K562 (cell line): ENCODE results near the gene COPA. TPM values are rescaled to one million over a fixed set of nuclear protein-coding genes. Genes with fewer than 3 reads are reported as not detected.

Experiments
- ATAC-seq: fragments of 200-7000 bp; cut with Tn5 transposase; 3 replicates; pipeline ENCODE4 v1.9.1; 2020; ENCODE audit warnings: moderate library complexity
- BruUV-seq: library from RNA; stranded (reverse); fragments of 400-500 nt; replicated peaks from 2 replicates; lab custom pipeline; 2021; lab: Mats Ljungman, UMichigan
- CTCF ChIA-PET: fragments of 300-600 bp; formaldehyde crosslinking; extraction: SDS; loops from one replicate; lab custom pipeline; 2021; ENCODE audit warnings: low intra/inter-chr PET ratio; lab: Yijun Ruan, JAX
- POLR2A ChIA-PET: fragments of 300-600, 350-650 bp; sonication (Branson Sonifier 250); formaldehyde crosslinking; extraction: SDS; loops from one replicate; lab custom pipeline; 2021; ENCODE audit warnings: antibody characterized with exemption, inconsistent platforms; lab: Yijun Ruan, JAX
- DNase-seq, 4 experiments: peaks; one replicate each; pipeline versions ENCODE4 v3.0.0 to v3.0.0-alpha.2; 2011 to 2018; ENCODE audit warnings: low spot score in 3 of 4, mixed read lengths in 3 of 4; ENCODE audit errors: extremely low read depth in 1 of 4
- FAIRE-seq: peaks from 2 replicates; lab custom pipeline; 2011; peaks lifted over from hg19 to GRCh38; lab: Jason Lieb, UNC
- H2AFZ ChIP-seq: 2 replicates; pipeline ENCODE4 v1.6.0; 2011; ENCODE audit warnings: low read depth, low read length, control low read depth, inconsistent platforms
- H3K27ac ChIP-seq: fragments of 200-600 bp; 3 replicates; pipeline ENCODE4 v1.8.0; 2011; ENCODE audit warnings: low read depth, mild to moderate bottlenecking, control low read depth, inconsistent platforms, low read length, moderate library complexity, mixed read lengths; ENCODE audit errors: extremely low read depth
- H3K27me3 ChIP-seq, 2 experiments: fragments of 300-600 bp in 1 of 2; 2 replicates in 1 of 2; 3 replicates in 1 of 2; pipeline versions ENCODE4 v1.6.0 to v1.8.0; 2011; ENCODE audit warnings: inconsistent platforms in 2 of 2, low read length in 2 of 2, mild to moderate bottlenecking in 1 of 2, mixed read lengths in 1 of 2, moderate library complexity in 1 of 2; ENCODE audit not compliant: control insufficient read depth in 2 of 2, insufficient read depth in 2 of 2
- H3K36me3 ChIP-seq: fragments of 300-600 bp; 3 replicates; pipeline ENCODE4 v1.8.0; 2011; ENCODE audit warnings: mild to moderate bottlenecking, low read length, inconsistent platforms; ENCODE audit not compliant: control insufficient read depth, insufficient read depth
- H3K4me1 ChIP-seq, 2 experiments: fragments of 200-600 bp in 1 of 2; replicated peaks in 1 of 2; 2 replicates in 1 of 2; 3 replicates in 1 of 2; pipeline versions ENCODE4 v1.5.1 to v1.8.0; 2011; ENCODE audit warnings: inconsistent platforms in 2 of 2, low read length in 2 of 2, mild to moderate bottlenecking in 1 of 2, mixed read lengths in 1 of 2, moderate library complexity in 1 of 2; ENCODE audit not compliant: control insufficient read depth in 2 of 2, insufficient read depth in 2 of 2
- H3K4me2 ChIP-seq: 2 replicates; pipeline ENCODE4 v1.6.1; 2011; ENCODE audit warnings: low read length, control low read depth, inconsistent platforms, mixed read lengths; ENCODE audit not compliant: insufficient read depth
- H3K4me3 ChIP-seq: fragments of 200-600 bp; sonication (generic), shearing (Covaris generic); 2 replicates; pipeline ENCODE4 v1.5.1; 2016; ENCODE audit warnings: control low read depth, inconsistent platforms
- H3K79me2 ChIP-seq: fragments of 200-600 bp; 3 replicates; pipeline ENCODE4 v1.8.0; 2011; ENCODE audit warnings: low read length, inconsistent platforms; ENCODE audit not compliant: control insufficient read depth, insufficient read depth
- H3K9ac ChIP-seq, 2 experiments: 2 replicates each; pipeline versions ENCODE4 v1.6.0 to v1.6.1; 2011; ENCODE audit warnings: low read depth in 2 of 2, low read length in 2 of 2, control low read depth in 1 of 2, inconsistent platforms in 1 of 2, mild to moderate bottlenecking in 1 of 2, mixed read lengths in 1 of 2; ENCODE audit not compliant: insufficient read depth in 1 of 2
- H3K9me1 ChIP-seq: one replicate; pipeline ENCODE4 v1.6.0; 2011; ENCODE audit warnings: inconsistent platforms, mild to moderate bottlenecking, low read length, moderate library complexity; ENCODE audit not compliant: control insufficient read depth, insufficient read depth
- H3K9me3 ChIP-seq: replicated peaks from 2 replicates; pipeline ENCODE4 v1.5.1; 2011; ENCODE audit warnings: low read depth, low read length, inconsistent platforms; ENCODE audit not compliant: control insufficient read depth, insufficient read depth
- H4K20me1 ChIP-seq: replicated peaks from 2 replicates; pipeline ENCODE4 v1.6.1; 2011; ENCODE audit warnings: low read length, inconsistent platforms, mixed read lengths; ENCODE audit not compliant: control insufficient read depth, insufficient read depth
- CBX8 ChIP-seq: fragments of 200-600 bp; sonication (generic); IDR thresholded peaks from 2 replicates; pipeline ENCODE4 v1.6.1; 2012; ENCODE audit warnings: borderline replicate concordance, mixed run types, low read depth, mild to moderate bottlenecking, moderate library complexity, mixed read lengths, low read length, control low read depth, inconsistent platforms; ENCODE audit not compliant: poor library complexity, severe bottlenecking; ENCODE audit errors: extremely low read depth
- JUN ChIP-seq, 2 experiments: sonication (generic) in 1 of 2; formaldehyde crosslinking in 1 of 2; IDR thresholded peaks; 2 replicates each; pipeline versions ENCODE4 v1.6.1 to v1.8.0; 2012 to 2022; ENCODE audit warnings: borderline replicate concordance in 2 of 2, mild to moderate bottlenecking in 2 of 2, improper control_type of control experiment in 1 of 2, low read depth in 1 of 2, low read length in 1 of 2, missing genetic modification reagents in 1 of 2
- NONO ChIP-seq, 2 experiments: fragments of 200-400 bp in 1 of 2; fragments of 450-650 bp in 1 of 2; formaldehyde crosslinking in 1 of 2; IDR thresholded peaks; 2 replicates each; pipeline ENCODE4 v1.6.1; 2017; ENCODE audit warnings: low read depth in 2 of 2, mild to moderate bottlenecking in 2 of 2, moderate library complexity in 2 of 2, low read length in 1 of 2
- SIX5 ChIP-seq, 2 experiments: IDR thresholded peaks; 2 replicates each; pipeline ENCODE4 v1.6.1; 2011; ENCODE audit warnings: low read length in 2 of 2, borderline replicate concordance in 1 of 2, low read depth in 1 of 2, mild to moderate bottlenecking in 1 of 2, moderate library complexity in 1 of 2; ENCODE audit not compliant: insufficient read depth in 1 of 2
- ZBTB1 ChIP-seq: sonication (generic); formaldehyde crosslinking; IDR thresholded peaks from 2 replicates; pipeline ENCODE4 v1.8.1; 2023; ENCODE audit warnings: missing genetic modification reagents, low read depth, mild to moderate bottlenecking, borderline replicate concordance
- ZNF3 ChIP-seq: fragments of 250-450 bp; sonication (Bioruptor Pico); IDR thresholded peaks from 2 replicates; pipeline ENCODE4 v1.5.0; 2021; ENCODE audit warnings: mild to moderate bottlenecking, moderate library complexity
- WGBS: fragments of 100-300 bp; shearing (Covaris generic); methylation state at CpG from one replicate; pipeline ENCODE4 v1.1.6; 2016; ENCODE audit warnings: low coverage, mixed read lengths; ENCODE audit not compliant: insufficient coverage; ENCODE audit errors: missing lambda C conversion rate; 5-methylcytosine and 5-hydroxymethylcytosine counted together
- in situ Hi-C: fragments of 300-500 bp; cut with MboI; formaldehyde crosslinking; loops from 4 replicates; pipeline ENCODE4 v1.15.0; 2018; ENCODE audit warnings: inconsistent platforms, mixed read lengths
- intact Hi-C: fragments of 100-400 bp; cut with micrococcal nuclease; formaldehyde crosslinking; loops from 2 replicates; pipeline ENCODE4 v1.14.2; 2022
- polyA plus RNA-seq, 8 experiments: library from polyadenylated mRNA; depleted of rRNA in 4 of 8; stranded (reverse) in 5 of 8; unstranded in 3 of 8; fragments of >200 nt; fragmentation: Nextera tagmentation in 2 of 8; fragmentation: Illumina TruSeq in 1 of 8; extraction: Ambion mirVana in 2 of 8; extraction: Trizol in 1 of 8; gene quantifications; 2 replicates each; pipeline versions ENCODE4 v1.2.1 to v1.2.3, GENCODE V29; 2011 to 2014; ENCODE audit warnings: inconsistent platforms in 1 of 8, missing spikeins in 1 of 8
- total RNA-seq, 7 experiments: library from RNA; depleted of rRNA in 6 of 7; stranded (reverse); fragments of >200 nt in 6 of 7; fragmentation: Illumina TruSeq in 2 of 7; extraction: Trizol in 2 of 7; gene quantifications; 2 replicates each; pipeline versions ENCODE4 v1.2.1 to v1.2.3, GENCODE V29; 2011 to 2021; ENCODE audit warnings: low replicate concordance in 1 of 7
- TF ChIP-seq, protein P1 (sequence below), 2 experiments: fragments of 450-650 bp in 1 of 2; sonication (generic) in 1 of 2; formaldehyde crosslinking; conservative IDR thresholded peaks; 2 replicates each; pipeline versions ENCODE4 v1.4.0 to v1.8.1; 2020 to 2022; ENCODE audit warnings: mild to moderate bottlenecking in 1 of 2, missing genetic modification reagents in 1 of 2

COPA gene
- total and polyA plus RNA-seq, 9 of the 15 experiments (the other 6 are each of a cell fraction or from before 2014, with no cell fraction given), result 49.8 to 222 (median 110) TPM

DNA sequence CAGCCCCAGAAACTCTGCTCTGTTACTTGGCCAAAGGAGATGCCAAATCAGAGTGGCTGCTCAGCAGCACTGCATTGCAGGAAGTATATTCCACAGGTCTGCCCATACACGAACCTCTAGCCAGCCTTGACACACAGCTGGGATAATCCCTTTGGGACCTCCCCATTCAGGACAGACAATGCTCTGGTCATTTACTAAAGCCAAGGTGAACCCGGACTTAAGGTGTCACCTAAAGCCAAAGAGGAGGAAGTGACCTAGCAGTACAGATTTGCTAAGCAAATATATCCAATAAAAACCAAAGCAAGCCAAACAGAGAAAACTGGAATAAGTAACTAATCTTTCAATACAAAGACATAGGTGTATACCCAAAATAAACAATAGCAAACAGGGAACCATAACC, 27.7 kb downstream of the COPA start (continued):
- TF ChIP-seq JUN (IDR thresholded peaks at IDR 0.05; ENCODE audit: borderline replicate concordance, low read depth, low read length) (no peak), JUN (CRISPR knock-in tag; IDR thresholded peaks at IDR 0.05; ENCODE audit: borderline replicate concordance) (no peak), ZBTB1 (no peak), SIX5 (IDR thresholded peaks at IDR 0.05; ENCODE audit: borderline replicate concordance in 1 of 2, insufficient read depth in 1 of 2, low read depth in 1 of 2, low read length in 2 of 2) (no peak), NONO (IDR thresholded peaks at IDR 0.05; ENCODE audit: low read depth in 2 of 2, low read length in 1 of 2) (no peak), CBX8 (no peak)
- TF ChIP-seq, protein P1, sequence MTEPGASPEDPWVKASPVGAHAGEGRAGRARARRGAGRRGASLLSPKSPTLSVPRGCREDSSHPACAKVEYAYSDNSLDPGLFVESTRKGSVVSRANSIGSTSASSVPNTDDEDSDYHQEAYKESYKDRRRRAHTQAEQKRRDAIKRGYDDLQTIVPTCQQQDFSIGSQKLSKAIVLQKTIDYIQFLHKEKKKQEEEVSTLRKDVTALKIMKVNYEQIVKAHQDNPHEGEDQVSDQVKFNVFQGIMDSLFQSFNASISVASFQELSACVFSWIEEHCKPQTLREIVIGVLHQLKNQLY (CRISPR knock-in tag; conservative IDR thresholded peaks at IDR 0.05), result no peak

GRCh38 chr1:160309571-160309970, 33.5 kb downstream of the COPA start:
- no peak overlapping the region for H3K9ac ChIP-seq
- no peak for TF ChIP-seq ZNF3 (CRISPR knock-in tag)
- H4K20me1 ChIP-seq, result no peaks in the 10 kb centered on the region
- H3K4me3 ChIP-seq, result no peak overlapping the region
- no peak overlapping the region for H2AFZ ChIP-seq
- no peaks in the 10 kb centered on the region for H3K4me1 ChIP-seq
- H3K79me2 ChIP-seq, result no peaks in the 10 kb centered on the region
- no peaks in the 10 kb centered on the region for H3K27me3 ChIP-seq
- no peaks in the 10 kb centered on the region for H3K9me1 ChIP-seq
- POLR2A ChIA-PET, result interaction anchor here (0.6 kb wide), 1 partner anchor 680 kb away, joined by 3 read pairs; no protein-coding TSS in a partner anchor
- WGBS, result 75% methylated on average over 1 of the region's 1 CpG
- no peak for DNase-seq
- H3K9me3 ChIP-seq, result no peaks in the 10 kb centered on the region
- H3K27ac ChIP-seq, result no peak overlapping the region
- ATAC-seq, result no peak
- no TSS peak for BruUV-seq
- CTCF ChIA-PET, result no interaction called here
- no peak for FAIRE-seq
- no peak overlapping the region for H3K4me2 ChIP-seq
- intact Hi-C loops (no loop called here), in situ Hi-C loops (no loop called here)
- peaks cover 91% of the 10 kb centered on the region for H3K36me3 ChIP-seq
